Smooth muscle cell (in vitro differentiated cells): ENCODE measurements around the gene DCBLD2. TPM values are rescaled to one million over a fixed set of nuclear protein-coding genes. Genes with fewer than 3 reads are reported as not detected.
"Not testable (repeated sequence)": the region's sequence is repeated elsewhere in the genome, so short reads cannot be mapped to it uniquely, and the experiment has no call there.

Experiments
- DNase-seq: peaks from one replicate; lab custom pipeline; 2025; ENCODE audit not compliant: unreplicated experiment; lab: John Stamatoyannopoulos, UW
- H2AFZ ChIP-seq: fragments of 200-600 bp; sonication (generic); 2 replicates; pipeline ENCODE4 v1.6.0; 2016; ENCODE audit warnings: antibody characterized with exemption, low read depth, mild to moderate bottlenecking
- H3F3A ChIP-seq: fragments of 200-600 bp; sonication (generic); 2 replicates; pipeline ENCODE4 v1.6.0; 2017; ENCODE audit warnings: antibody characterized with exemption, low read depth
- H3K27ac ChIP-seq: fragments of 200-600 bp; sonication (generic); 2 replicates; pipeline ENCODE4 v1.5.1; 2016; ENCODE audit warnings: low read depth, mild to moderate bottlenecking
- H3K27me3 ChIP-seq: fragments of 200-600 bp; sonication (generic); 2 replicates; pipeline ENCODE4 v1.6.1; 2016; ENCODE audit warnings: low read depth, mild to moderate bottlenecking
- H3K36me3 ChIP-seq: fragments of 200-600 bp; sonication (generic); 2 replicates; pipeline ENCODE4 v1.5.1; 2016; ENCODE audit warnings: low read depth
- H3K4me1 ChIP-seq: fragments of 200-600 bp; sonication (generic); 2 replicates; pipeline ENCODE4 v1.5.1; 2016; ENCODE audit warnings: low read depth
- H3K4me2 ChIP-seq: fragments of 200-600 bp; sonication (generic); 2 replicates; pipeline ENCODE4 v1.6.0; 2016; ENCODE audit warnings: mild to moderate bottlenecking
- H3K4me3 ChIP-seq: fragments of 200-600 bp; sonication (generic); 2 replicates; pipeline ENCODE4 v1.5.1; 2016; ENCODE audit warnings: mild to moderate bottlenecking
- H3K79me2 ChIP-seq: fragments of 200-600 bp; sonication (generic); 2 replicates; pipeline ENCODE4 v1.6.0; 2016; ENCODE audit warnings: low read depth, mild to moderate bottlenecking
- H3K9ac ChIP-seq: fragments of 200-600 bp; sonication (generic); 2 replicates; pipeline ENCODE4 v1.6.0; 2016; ENCODE audit warnings: low read depth
- H3K9me3 ChIP-seq: fragments of 200-600 bp; sonication (generic); replicated peaks from 2 replicates; pipeline ENCODE4 v1.5.1; 2016; ENCODE audit warnings: low read depth
- H4K20me1 ChIP-seq: fragments of 200-600 bp; sonication (generic); 2 replicates; pipeline ENCODE4 v1.6.0; 2016; ENCODE audit warnings: low read depth
- WGBS: methylation state at CpG from one replicate; pipeline ENCODE4 v1.1.7; 2016; ENCODE audit warnings: low lambda C conversion rate; 5-methylcytosine and 5-hydroxymethylcytosine counted together
- polyA plus RNA-seq: library from polyadenylated mRNA; unstranded; fragments of >200 nt; fragmentation: Nextera tagmentation; extraction: Ambion mirVana; gene quantifications from 2 replicates; pipeline ENCODE4 v1.2.1, GENCODE V29; 2016
- total RNA-seq: library from RNA; depleted of rRNA; stranded (reverse); fragments of >200 nt; gene quantifications from 2 replicates; pipeline ENCODE4 v1.2.3, GENCODE V29; 2014
- TF ChIP-seq, protein P1 (sequence below): fragments of 200-600 bp; sonication (generic); IDR thresholded peaks from 2 replicates; pipeline ENCODE4 v1.5.1; 2017; ENCODE audit warnings: borderline replicate concordance, mild to moderate bottlenecking, antibody characterized with exemption; ENCODE audit not compliant: insufficient read depth, poor library complexity, severe bottlenecking

Gene DCBLD2
- total and polyA plus RNA-seq, 2 experiments from 2014 or later = 39.9 to 111 TPM

DNA sequence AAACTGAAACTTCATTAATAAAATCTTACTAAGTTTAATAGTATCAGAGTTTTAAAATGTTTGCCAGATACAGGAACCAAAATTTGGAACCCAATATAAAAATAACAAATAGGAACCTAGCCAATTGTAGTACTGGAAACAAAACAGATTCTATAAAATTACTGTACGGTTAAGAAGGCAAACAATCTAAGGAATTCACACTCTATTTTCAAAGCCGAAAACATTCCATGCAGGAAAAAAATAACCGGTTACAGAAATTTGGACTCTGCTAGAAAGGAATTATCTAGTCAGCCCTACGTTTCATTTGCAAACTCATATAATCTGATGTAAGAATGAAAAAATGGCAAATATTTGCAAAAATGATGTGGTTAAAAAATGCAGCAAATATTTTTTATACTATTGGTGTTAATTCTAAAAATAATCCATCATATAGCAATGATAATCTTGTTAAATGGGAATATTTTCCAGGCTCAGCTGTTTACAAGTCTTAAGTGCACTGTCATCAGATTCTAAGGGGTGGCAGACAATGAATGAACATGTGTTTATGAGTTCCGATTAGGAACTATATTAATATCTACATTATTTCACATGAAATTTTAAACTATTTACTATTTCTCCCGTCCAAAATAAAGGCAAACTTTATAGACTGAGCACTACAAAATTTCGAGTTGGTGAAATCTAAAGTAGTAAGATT lies 58.1 kb downstream of the DCBLD2 start:
- no peak overlapping the region for H3K9ac ChIP-seq
- TF ChIP-seq, protein P1, sequence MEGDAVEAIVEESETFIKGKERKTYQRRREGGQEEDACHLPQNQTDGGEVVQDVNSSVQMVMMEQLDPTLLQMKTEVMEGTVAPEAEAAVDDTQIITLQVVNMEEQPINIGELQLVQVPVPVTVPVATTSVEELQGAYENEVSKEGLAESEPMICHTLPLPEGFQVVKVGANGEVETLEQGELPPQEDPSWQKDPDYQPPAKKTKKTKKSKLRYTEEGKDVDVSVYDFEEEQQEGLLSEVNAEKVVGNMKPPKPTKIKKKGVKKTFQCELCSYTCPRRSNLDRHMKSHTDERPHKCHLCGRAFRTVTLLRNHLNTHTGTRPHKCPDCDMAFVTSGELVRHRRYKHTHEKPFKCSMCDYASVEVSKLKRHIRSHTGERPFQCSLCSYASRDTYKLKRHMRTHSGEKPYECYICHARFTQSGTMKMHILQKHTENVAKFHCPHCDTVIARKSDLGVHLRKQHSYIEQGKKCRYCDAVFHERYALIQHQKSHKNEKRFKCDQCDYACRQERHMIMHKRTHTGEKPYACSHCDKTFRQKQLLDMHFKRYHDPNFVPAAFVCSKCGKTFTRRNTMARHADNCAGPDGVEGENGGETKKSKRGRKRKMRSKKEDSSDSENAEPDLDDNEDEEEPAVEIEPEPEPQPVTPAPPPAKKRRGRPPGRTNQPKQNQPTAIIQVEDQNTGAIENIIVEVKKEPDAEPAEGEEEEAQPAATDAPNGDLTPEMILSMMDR = no peak
- H3K4me2 ChIP-seq = no peak overlapping the region
- peaks cover 13% of the 10 kb centered on the region for H3K36me3 ChIP-seq
- H4K20me1 ChIP-seq = peaks cover 14% of the 10 kb centered on the region
- H3K4me1 ChIP-seq = no peaks in the 10 kb centered on the region
- peaks cover 7% of the 10 kb centered on the region for H3K79me2 ChIP-seq
- H3K27ac ChIP-seq = no peak overlapping the region
- DNase-seq = no peak
- no peak overlapping the region for H2AFZ ChIP-seq
- H3K9me3 ChIP-seq = no peaks in the 10 kb centered on the region
- 87% methylated on average over 7 of the region's 7 CpGs for WGBS
- no peaks in the 10 kb centered on the region for H3F3A ChIP-seq
- no peak overlapping the region for H3K4me3 ChIP-seq
- H3K27me3 ChIP-seq = no peaks in the 10 kb centered on the region

DNA sequence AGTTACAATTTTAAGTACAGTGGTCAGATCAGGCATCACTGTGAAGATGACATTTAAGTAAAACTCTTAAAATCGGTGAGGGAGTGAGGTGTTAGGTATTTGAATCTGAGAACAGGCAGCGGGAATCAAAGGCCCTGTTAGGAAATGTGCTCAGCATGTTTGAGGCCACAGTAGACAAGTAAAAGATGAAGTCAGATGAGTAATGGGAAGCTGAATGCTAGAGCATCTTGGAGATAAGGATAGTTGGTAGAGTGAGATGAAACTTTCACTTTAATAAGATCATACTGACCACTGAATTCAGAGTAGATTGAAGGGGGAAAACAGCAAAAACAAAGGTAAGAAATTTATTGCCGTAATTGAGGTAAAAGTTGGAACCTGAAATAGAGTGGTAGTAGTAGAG lies 61.6 kb downstream of the DCBLD2 start:
- H3K36me3 ChIP-seq = no peaks in the 10 kb centered on the region
- no peak overlapping the region for H3K4me3 ChIP-seq
- H3K4me1 ChIP-seq = no peaks in the 10 kb centered on the region
- H3K9ac ChIP-seq = no peak overlapping the region
- no peak overlapping the region for H3K4me2 ChIP-seq
- 92% methylated on average over 3 of the region's 3 CpGs for WGBS
- no peaks in the 10 kb centered on the region for H3K79me2 ChIP-seq
- H3K27me3 ChIP-seq = no peaks in the 10 kb centered on the region
- H3K9me3 ChIP-seq = no peaks in the 10 kb centered on the region
- no peak for DNase-seq
- no peaks in the 10 kb centered on the region for H3F3A ChIP-seq
- peaks cover 4% of the 10 kb centered on the region for H4K20me1 ChIP-seq
- no peak overlapping the region for H3K27ac ChIP-seq
- H2AFZ ChIP-seq = no peak overlapping the region
- TF ChIP-seq, protein P1 = no peak

DNA sequence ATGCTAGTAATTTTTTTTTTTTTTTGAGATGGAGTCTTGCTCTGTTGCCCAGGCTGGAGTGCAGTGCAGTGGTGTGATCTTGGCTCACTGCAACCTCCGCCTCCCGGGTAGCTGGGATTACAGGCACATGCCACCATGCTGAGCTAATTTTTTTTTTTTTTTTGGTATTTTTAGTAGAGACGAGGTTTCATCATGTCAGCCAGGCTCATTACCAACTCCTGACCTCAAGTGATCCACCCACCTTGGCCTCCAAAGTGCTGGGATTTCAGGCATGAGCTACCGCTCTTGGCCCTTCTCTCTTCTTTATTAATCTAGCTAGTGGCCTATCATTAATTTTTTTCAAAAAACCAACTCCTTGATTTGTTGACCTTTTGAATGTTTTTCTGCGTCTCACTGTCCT lies 70.4 kb downstream of the DCBLD2 start:
- not testable (repeated sequence) for DNase-seq, H3K4me2 ChIP-seq, H3K9me3 ChIP-seq, H2AFZ ChIP-seq, H4K20me1 ChIP-seq, H3K27me3 ChIP-seq, H3K4me3 ChIP-seq, H3K36me3 ChIP-seq, H3K4me1 ChIP-seq, H3F3A ChIP-seq, H3K79me2 ChIP-seq, H3K27ac ChIP-seq, H3K9ac ChIP-seq
- WGBS = 93% methylated on average over 5 of the region's 5 CpGs

DNA sequence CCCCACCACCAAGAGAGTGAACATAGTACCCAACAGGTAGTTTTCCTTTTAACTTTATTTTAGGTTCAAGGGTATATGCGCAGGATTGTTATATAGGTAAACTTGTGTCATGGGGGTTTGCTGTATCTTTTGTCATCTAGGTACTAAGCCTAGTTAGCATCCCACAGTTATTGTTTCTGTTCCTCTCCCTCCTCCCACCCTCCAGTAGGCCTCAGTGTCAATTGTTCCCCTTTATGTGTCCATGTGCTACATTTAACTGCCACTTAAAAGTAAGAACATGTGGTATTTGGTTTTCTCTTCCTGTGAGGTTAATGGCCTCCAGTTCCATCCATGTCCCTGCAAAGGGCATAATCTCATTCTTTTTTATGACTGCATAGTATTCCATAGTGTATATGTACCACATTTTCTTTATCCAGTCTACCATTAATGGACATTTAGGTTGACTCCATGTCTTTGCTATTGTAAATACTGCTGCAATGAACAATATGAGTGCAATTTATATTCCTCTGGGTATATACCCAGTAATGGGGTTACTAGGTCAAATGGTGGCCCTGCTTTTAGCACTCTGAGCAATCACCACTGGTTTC lies 72.2 kb downstream of the DCBLD2 start:
- H2AFZ ChIP-seq = no peak overlapping the region
- WGBS = 100% methylated on average over 1 of the region's 1 CpG

More for the DNA sequence above, 72.2 kb downstream of the DCBLD2 start:
- Histone ChIP-seq H3K79me2 (no peaks in the 10 kb centered on the region), H3K4me2 (no peak overlapping the region), H3K27me3 (no peaks in the 10 kb centered on the region), H3K4me1 (no peaks in the 10 kb centered on the region), H3K9ac (no peak overlapping the region), H3K9me3 (no peaks in the 10 kb centered on the region), H3K4me3 (no peak overlapping the region), H3K27ac (no peak overlapping the region), H4K20me1 (peaks cover 4% of the 10 kb centered on the region), H3K36me3 (peaks cover 5% of the 10 kb centered on the region), H3F3A (no peaks in the 10 kb centered on the region)
- no peak for DNase-seq
- TF ChIP-seq, protein P1 = no peak
